Measurements from ENCODE around the gene FAAP24.
"Not testable (repeated sequence)": the region's sequence is repeated elsewhere in the genome, so short reads cannot be mapped to it uniquely, and the experiment has no call there.

Gene FAAP24

GRCh38 chr19:32997716-32998355 is 25.8 kb downstream of the FAAP24 start:
- no peak for DNase-seq (ENCODE audit: low read depth in 2 of 2, low spot score in 1 of 2)

GRCh38 chr19:32998722-32999121 is 26.7 kb downstream of the FAAP24 start:
- no peak for DNase-seq (ENCODE audit: low read depth in 2 of 2, low spot score in 1 of 2)

GRCh38 chr19:33000510-33000909 is 28.5 kb downstream of the FAAP24 start:
- no peak for DNase-seq (ENCODE audit: low read depth in 2 of 2, low spot score in 1 of 2)

GRCh38 chr19:33000910-33001309 is 28.9 kb downstream of the FAAP24 start:
- DNase-seq (ENCODE audit: low read depth in 2 of 2, low spot score in 1 of 2): no peak

GRCh38 chr19:33002126-33002865 is 30.3 kb downstream of the FAAP24 start:
- not testable (repeated sequence) for DNase-seq (ENCODE audit: low read depth in 2 of 2, low spot score in 1 of 2)

GRCh38 chr19:33003424-33004024 is 31.5 kb downstream of the FAAP24 start:
- not testable (repeated sequence) for DNase-seq (ENCODE audit: low read depth in 2 of 2, low spot score in 1 of 2)

- DNase-seq (ENCODE audit: low read depth in 2 of 2, low spot score in 1 of 2): no peak
These were observed 33.4 kb downstream of the FAAP24 start for GRCh38 chr19:33005440-33005839.

- DNase-seq (ENCODE audit: low read depth in 2 of 2, low spot score in 1 of 2): no peak
These were observed 36.7 kb downstream of the FAAP24 start for GRCh38 chr19:33008738-33009137.

- not testable (repeated sequence) for DNase-seq (ENCODE audit: low read depth in 2 of 2, low spot score in 1 of 2)
These were observed 38.8 kb downstream of the FAAP24 start for GRCh38 chr19:33010891-33011290.

GRCh38 chr19:33022472-33023116 is 50.6 kb downstream of the FAAP24 start:
- DNase-seq (ENCODE audit: low read depth in 2 of 2, low spot score in 1 of 2): no peak

- no peak for DNase-seq (ENCODE audit: low read depth in 2 of 2, low spot score in 1 of 2)
These were observed 52.4 kb downstream of the FAAP24 start for GRCh38 chr19:33024398-33024797.

GRCh38 chr19:33025468-33026238 is 53.6 kb downstream of the FAAP24 start:
- DNase-seq (ENCODE audit: low read depth in 2 of 2, low spot score in 1 of 2): not testable (repeated sequence)

- not testable (repeated sequence) for DNase-seq (ENCODE audit: low read depth in 2 of 2, low spot score in 1 of 2)
These were observed 54.6 kb downstream of the FAAP24 start for GRCh38 chr19:33026602-33027001.
